H1 (cell line): ENCODE results near the gene GPX8. TPM values are rescaled to one million over a fixed set of nuclear protein-coding genes. Genes with fewer than 3 reads are reported as not detected.

Experiments
- CTCF ChIA-PET: fragments of 300-600 bp; sonication (Branson Sonifier 250); formaldehyde crosslinking; loops from one replicate; lab custom pipeline; 2021; ENCODE audit not compliant: partially characterized antibody; lab: Charles Lee
- POLR2A ChIA-PET: fragments of 300-600 bp; sonication (Branson Sonifier 250); formaldehyde crosslinking; loops from one replicate; lab custom pipeline; 2021; ENCODE audit warnings: inconsistent platforms; ENCODE audit not compliant: partially characterized antibody; lab: Charles Lee
- DNase-seq, 2 experiments: peaks; one replicate each; pipeline versions ENCODE4 v3.0.0 to v3.0.0-alpha.2; 2010 to 2022; ENCODE audit warnings: low spot score in 2 of 2, low read depth in 1 of 2, mixed read lengths in 1 of 2
- FAIRE-seq: peaks from 2 replicates; lab custom pipeline; 2011; peaks lifted over from hg19 to GRCh38; lab: Jason Lieb, UNC
- H2AFZ ChIP-seq: 2 replicates; pipeline ENCODE4 v1.8.1; 2012; ENCODE audit warnings: low read length, inconsistent platforms
- H2AK5ac ChIP-seq: 2 replicates; pipeline ENCODE4 v1.6.1; 2013; ENCODE audit warnings: low read depth, low read length
- H2BK120ac ChIP-seq: replicated peaks from 2 replicates; pipeline ENCODE3; 2013; ENCODE audit warnings: low read depth, low read length, inconsistent platforms
- H2BK12ac ChIP-seq: 2 replicates; pipeline ENCODE4 v1.6.1; 2013; ENCODE audit warnings: low read depth, low read length
- H2BK15ac ChIP-seq: 2 replicates; pipeline ENCODE4 v1.6.1; 2013; ENCODE audit warnings: low read length
- H2BK20ac ChIP-seq: 2 replicates; pipeline ENCODE4 v1.6.1; 2013; ENCODE audit warnings: low read length
- H2BK5ac ChIP-seq: 2 replicates; pipeline ENCODE4 v1.6.1; 2013; ENCODE audit warnings: low read depth, low read length
- H3K14ac ChIP-seq: 2 replicates; pipeline ENCODE4 v1.6.1; 2013; ENCODE audit warnings: inconsistent platforms; ENCODE audit not compliant: insufficient read length
- H3K18ac ChIP-seq: 2 replicates; pipeline ENCODE4 v1.6.1; 2013; ENCODE audit warnings: low read length; ENCODE audit errors: extremely low read depth
- H3K23ac ChIP-seq: 2 replicates; pipeline ENCODE4 v1.6.1; 2013; ENCODE audit warnings: inconsistent platforms; ENCODE audit not compliant: insufficient read length
- H3K23me2 ChIP-seq: 2 replicates; pipeline ENCODE4 v1.6.1; 2013; ENCODE audit warnings: low read depth, low read length
- H3K27ac ChIP-seq: 2 replicates; pipeline ENCODE4 v1.6.1; 2011; ENCODE audit warnings: low read depth, low read length, inconsistent platforms
- H3K27me3 ChIP-seq, 4 experiments: replicated peaks in 1 of 4; 1 replicate in 1 of 4; 2 replicates in 3 of 4; pipeline versions ENCODE4 v1.6.1 to v1.8.1; 2011 to 2013; ENCODE audit warnings: low read length in 3 of 4, mild to moderate bottlenecking in 3 of 4, inconsistent platforms in 2 of 4, mixed read lengths in 2 of 4, moderate library complexity in 1 of 4; ENCODE audit not compliant: control insufficient read depth in 3 of 4, insufficient read depth in 3 of 4; ENCODE audit errors: extremely low read depth in 1 of 4
- H3K36me3 ChIP-seq, 4 experiments: 2 replicates each; pipeline versions ENCODE4 v1.6.1 to v1.8.1; 2011 to 2013; ENCODE audit warnings: mild to moderate bottlenecking in 4 of 4, low read length in 3 of 4, moderate library complexity in 2 of 4, control low read depth in 1 of 4, inconsistent platforms in 1 of 4; ENCODE audit not compliant: insufficient read depth in 4 of 4, control insufficient read depth in 2 of 4
- H3K4ac ChIP-seq: replicated peaks from 2 replicates; pipeline ENCODE3; 2013; ENCODE audit warnings: low read length, low read depth, mixed read lengths, inconsistent platforms; ENCODE audit not compliant: insufficient read length
- H3K4me1 ChIP-seq, 4 experiments: replicated peaks in 1 of 4; 1 replicate in 1 of 4; 2 replicates in 3 of 4; pipeline versions ENCODE4 v1.6.1 to v1.8.1; 2011 to 2013; ENCODE audit warnings: low read length in 3 of 4, inconsistent platforms in 2 of 4, mixed read lengths in 1 of 4; ENCODE audit not compliant: insufficient read depth in 4 of 4, control insufficient read depth in 3 of 4
- H3K4me2 ChIP-seq, 2 experiments: 2 replicates each; pipeline versions ENCODE4 v1.6.1 to v1.8.1; 2011 to 2013; ENCODE audit warnings: low read depth in 2 of 2, low read length in 2 of 2, control low read depth in 1 of 2, inconsistent platforms in 1 of 2, mild to moderate bottlenecking in 1 of 2; ENCODE audit not compliant: insufficient read depth in 1 of 2
- H3K4me3 ChIP-seq, 4 experiments: fragments of 200-600, 300-600 bp in 1 of 4; sonication (generic), shearing (Covaris generic), sonication (Bioruptor Twin) in 1 of 4; 2 replicates each; pipeline versions ENCODE4 v1.5.1 to v1.8.1; 2011 to 2016; ENCODE audit warnings: low read length in 4 of 4, low read depth in 3 of 4, control low read depth in 2 of 4, inconsistent platforms in 2 of 4, mild to moderate bottlenecking in 2 of 4, mixed read lengths in 1 of 4, moderate library complexity in 1 of 4; ENCODE audit not compliant: insufficient read depth in 2 of 4; ENCODE audit errors: extremely low read depth in 1 of 4
- H3K56ac ChIP-seq: replicated peaks from 2 replicates; pipeline ENCODE3; 2013; ENCODE audit warnings: low read depth, mild to moderate bottlenecking, mixed read lengths, low read length, inconsistent platforms; ENCODE audit not compliant: insufficient read length
- H3K79me1 ChIP-seq: 2 replicates; pipeline ENCODE4 v1.6.1; 2013; ENCODE audit warnings: low read depth, low read length, control low read depth
- H3K79me2 ChIP-seq, 2 experiments: 2 replicates each; pipeline versions ENCODE4 v1.6.1 to v1.8.1; 2012 to 2013; ENCODE audit warnings: low read length in 2 of 2, mild to moderate bottlenecking in 2 of 2, inconsistent platforms in 1 of 2; ENCODE audit not compliant: insufficient read depth in 2 of 2, control insufficient read depth in 1 of 2
- H3K9ac ChIP-seq, 4 experiments: replicated peaks in 1 of 4; 1 replicate in 1 of 4; 2 replicates in 3 of 4; pipeline versions ENCODE4 v1.6.1 to v1.8.1; 2011 to 2013; ENCODE audit warnings: low read depth in 3 of 4, low read length in 3 of 4, control low read depth in 2 of 4, mild to moderate bottlenecking in 2 of 4, moderate library complexity in 2 of 4, inconsistent platforms in 1 of 4; ENCODE audit errors: extremely low read depth in 1 of 4
- H3K9me3 ChIP-seq, 2 experiments: 2 replicates each; pipeline versions ENCODE4 v1.6.1 to v1.8.1; 2012 to 2013; ENCODE audit warnings: mild to moderate bottlenecking in 2 of 2, moderate library complexity in 2 of 2, control low read depth in 1 of 2, inconsistent platforms in 1 of 2, low read depth in 1 of 2, low read length in 1 of 2, mixed read lengths in 1 of 2; ENCODE audit not compliant: insufficient read depth in 2 of 2
- H4K20me1 ChIP-seq, 2 experiments: replicated peaks in 1 of 2; 2 replicates each; pipeline versions ENCODE3 to v1.8.1; 2011 to 2013; ENCODE audit warnings: inconsistent platforms in 2 of 2, low read length in 2 of 2, mild to moderate bottlenecking in 1 of 2; ENCODE audit not compliant: insufficient read depth in 2 of 2, control insufficient read depth in 1 of 2
- H4K5ac ChIP-seq: 2 replicates; pipeline ENCODE4 v1.6.1; 2013; ENCODE audit warnings: low read length, low read depth, mixed read lengths, inconsistent platforms; ENCODE audit not compliant: insufficient read length
- H4K8ac ChIP-seq: 2 replicates; pipeline ENCODE4 v1.8.0; 2013; ENCODE audit warnings: mild to moderate bottlenecking, moderate library complexity, low read length, inconsistent platforms; ENCODE audit not compliant: insufficient read depth; ENCODE audit errors: extremely low read depth
- H4K91ac ChIP-seq: replicated peaks from 2 replicates; pipeline ENCODE3; 2013; ENCODE audit warnings: low read length, mixed read lengths, inconsistent platforms; ENCODE audit not compliant: insufficient read length
- WGBS, 2 experiments: shearing (Covaris generic) in 1 of 2; methylation state at CpG; one replicate each; pipeline versions ENCODE4 v1.1.6 to v1.1.7; 2013 to 2015; ENCODE audit warnings: low lambda C conversion rate in 2 of 2, mixed read lengths in 2 of 2, inconsistent platforms in 1 of 2, low coverage in 1 of 2, missing lambda C conversion rate in 1 of 2; ENCODE audit not compliant: insufficient replicate concordance in 2 of 2, insufficient coverage in 1 of 2, insufficient read length in 1 of 2; ENCODE audit errors: extremely low coverage in 1 of 2, missing lambda C conversion rate in 1 of 2; 5-methylcytosine and 5-hydroxymethylcytosine counted together
- polyA plus RNA-seq, 7 experiments: library from polyadenylated mRNA; depleted of rRNA in 3 of 7; stranded (reverse) in 5 of 7; unstranded in 2 of 7; fragments of >200 nt in 5 of 7; fragments of 200-250 nt in 2 of 7; gene quantifications; 1 replicate in 5 of 7; 2 replicates in 1 of 7; 4 replicates in 1 of 7; pipeline versions ENCODE4 v1.2.1 to v1.2.3, GENCODE V29; 2011 to 2013; ENCODE audit warnings: missing spikeins in 2 of 7, mixed read lengths in 2 of 7
- total RNA-seq: library from RNA; stranded (reverse); fragmentation: NEBNext Ultra II Directional; extraction: Animal tissue kit (Norgen Biotek cat#: 25700); gene quantifications from 2 replicates; pipeline ENCODE4 v1.2.1, GENCODE V29; 2021

The GPX8 gene
- total and polyA plus RNA-seq, 2 of the 8 experiments (the other 6 are each of a cell fraction or from before 2014, with no cell fraction given): 19.5 to 60.4 TPM

- Histone ChIP-seq H2BK20ac (no peak overlapping the region), H2AK5ac (no peak overlapping the region), H3K4me1 (no peaks in the 10 kb centered on the region), H2BK12ac (no peak overlapping the region), H3K79me2 (peaks cover 0 to 19% of the 10 kb centered on the region in 2 experiments; a peak in 2 of 4 replicates), H4K8ac (no peak overlapping the region), H3K9me3 (no peaks in the 10 kb centered on the region), H4K5ac (peak overlapping the region; percentile 98), H2BK120ac (no peak overlapping the region), H3K4me3 (peak overlapping the region; percentile 47 to 78 (median 76)), H3K23me2 (no peaks in the 10 kb centered on the region), H3K27ac (peak overlapping the region; percentile 70; the same call in 1 of the 2 replicates), H3K14ac (no peak overlapping the region), H3K4me2 (peak overlapping the region; percentile 58 to 64), H4K20me1 (no peaks in the 10 kb centered on the region), H3K9ac (peak overlapping the region in 3 of 4 experiments; percentile 78 to 90 (median 78); a peak in 5 of 7 replicates), H3K23ac (no peak overlapping the region), H2BK15ac (no peak overlapping the region), H4K91ac (no peak overlapping the region), H3K18ac (no peak overlapping the region; the same call in 1 of the 2 replicates), H2BK5ac (no peak overlapping the region), H3K36me3 (peaks cover 3 to 38% (median 11%) of the 10 kb centered on the region in 4 experiments; a peak in 7 of 8 replicates), H3K56ac (no peak overlapping the region), H2AFZ (no peak overlapping the region), H3K4ac (no peak overlapping the region), H3K27me3 (no peaks in the 10 kb centered on the region), H3K79me1 (no peaks in the 10 kb centered on the region)
- CTCF ChIA-PET: interaction anchor here (0.6 to 6.2 kb wide), 28 partner anchors 10 to 714 kb away, joined by 3 to 93 read pairs (median 5); no protein-coding TSS in a partner anchor
- POLR2A ChIA-PET: interaction anchor here (1.1 to 2.3 kb wide), 10 partner anchors 10 to 644 kb away, joined by 3 to 15 read pairs (median 4); no protein-coding TSS in a partner anchor
- DNase-seq (no peak), FAIRE-seq (peak; percentile 52)
- 3% methylated on average over 9 of the region's 9 CpGs; no CpG with 5 or more reads in 1 of the 2 experiments for WGBS, 2 experiments
These were observed 680 bp downstream of the GPX8 start for GRCh38 chr5:55160493-55161209.
